HEK293 (cell line): Measurements from ENCODE around the gene POLD1.

Experiments used
- AEBP2 ChIP-seq: fragments of 450-650 bp; formaldehyde crosslinking; IDR thresholded peaks from 2 replicates; pipeline ENCODE4 v1.5.1; 2016; ENCODE audit warnings: missing biosample characterization, missing genetic modification characterization, borderline replicate concordance
- ATF2 ChIP-seq: fragments of 450-650 bp; formaldehyde crosslinking; IDR thresholded peaks from 2 replicates; pipeline ENCODE4 v1.5.1; 2016; ENCODE audit warnings: missing biosample characterization, missing genetic modification characterization, low read depth
- GLI2 ChIP-seq: fragments of 450-650 bp; formaldehyde crosslinking; IDR thresholded peaks from 2 replicates; pipeline ENCODE4; 2017; ENCODE audit warnings: missing biosample characterization, missing genetic modification characterization, low read depth, borderline replicate concordance
- KLF16 ChIP-seq: fragments of 450-650 bp; formaldehyde crosslinking; IDR thresholded peaks from 2 replicates; pipeline ENCODE4 v1.5.1; 2017; ENCODE audit warnings: missing biosample characterization, missing genetic modification characterization
- KLF9 ChIP-seq: fragments of 450-650 bp; formaldehyde crosslinking; IDR thresholded peaks from 2 replicates; pipeline ENCODE4 v1.5.1; 2016; ENCODE audit warnings: missing biosample characterization, missing genetic modification characterization, low read depth
- MEIS1 ChIP-seq: sonication (generic); formaldehyde crosslinking; IDR thresholded peaks from 2 replicates; pipeline ENCODE4 v1.8.1; 2022; ENCODE audit warnings: missing genetic modification reagents, mild to moderate bottlenecking, borderline replicate concordance
- REST ChIP-seq: fragments of 450-650 bp; formaldehyde crosslinking; IDR thresholded peaks from 2 replicates; pipeline ENCODE4 v1.5.1; 2016; ENCODE audit warnings: missing biosample characterization, missing genetic modification characterization
- SP2 ChIP-seq: fragments of 450-650 bp; formaldehyde crosslinking; IDR thresholded peaks from 2 replicates; pipeline ENCODE4 v1.5.1; 2016; ENCODE audit warnings: missing biosample characterization, missing genetic modification characterization
- TRIM28 ChIP-seq: IDR thresholded peaks from 2 replicates; pipeline ENCODE4 v1.6.1; 2011; ENCODE audit warnings: low read length, control low read depth, borderline replicate concordance
- ZBTB10 ChIP-seq: fragments of 450-650 bp; formaldehyde crosslinking; IDR thresholded peaks from 2 replicates; pipeline ENCODE4 v1.5.1; 2016; ENCODE audit warnings: missing biosample characterization, missing genetic modification characterization
- ZFHX2 ChIP-seq: fragments of 450-650 bp; formaldehyde crosslinking; conservative IDR thresholded peaks from 2 replicates; pipeline ENCODE4 v1.5.1; 2016; ENCODE audit warnings: missing biosample characterization, missing genetic modification characterization
- ZFP3 ChIP-seq: fragments of 450-650 bp; formaldehyde crosslinking; IDR thresholded peaks from 2 replicates; pipeline ENCODE4 v1.5.1; 2016; ENCODE audit warnings: low read depth, missing biosample characterization, missing genetic modification characterization
- ZFP69B ChIP-seq: fragments of 450-650 bp; formaldehyde crosslinking; IDR thresholded peaks from 2 replicates; pipeline ENCODE4 v1.5.1; 2016; ENCODE audit warnings: missing biosample characterization, missing genetic modification characterization
- ZNF266 ChIP-seq: fragments of 450-650 bp; formaldehyde crosslinking; IDR thresholded peaks from 2 replicates; pipeline ENCODE4 v1.5.1; 2016; ENCODE audit warnings: missing biosample characterization, missing genetic modification characterization, low read depth
- ZNF280D ChIP-seq: fragments of 450-650 bp; formaldehyde crosslinking; IDR thresholded peaks from 2 replicates; pipeline ENCODE4 v1.5.1; 2016; ENCODE audit warnings: missing biosample characterization, missing genetic modification characterization
- ZNF362 ChIP-seq: fragments of 450-650 bp; formaldehyde crosslinking; IDR thresholded peaks from 2 replicates; pipeline ENCODE4 v1.5.1; 2016; ENCODE audit warnings: missing biosample characterization, missing genetic modification characterization
- ZNF394 ChIP-seq: fragments of 450-650 bp; formaldehyde crosslinking; IDR thresholded peaks from 2 replicates; pipeline ENCODE4 v1.5.1; 2016; ENCODE audit warnings: missing biosample characterization, missing genetic modification characterization, mild to moderate bottlenecking, moderate library complexity, borderline replicate concordance
- ZNF449 ChIP-seq: fragments of 450-650 bp; formaldehyde crosslinking; IDR thresholded peaks from 2 replicates; pipeline ENCODE4 v1.5.1; 2017; ENCODE audit warnings: missing biosample characterization, mild to moderate bottlenecking, missing genetic modification characterization, moderate library complexity
- ZNF510 ChIP-seq: fragments of 450-650 bp; formaldehyde crosslinking; IDR thresholded peaks from 2 replicates; pipeline ENCODE4 v1.5.1; 2018; ENCODE audit warnings: mild to moderate bottlenecking, missing genetic modification characterization, missing biosample characterization; ENCODE audit not compliant: insufficient replicate concordance
- ZNF600 ChIP-seq: fragments of 450-650 bp; formaldehyde crosslinking; IDR thresholded peaks from 2 replicates; pipeline ENCODE4 v1.5.1; 2016; ENCODE audit warnings: missing biosample characterization, missing genetic modification characterization
- ZNF623 ChIP-seq: fragments of 450-650 bp; formaldehyde crosslinking; IDR thresholded peaks from 2 replicates; pipeline ENCODE4 v1.5.1; 2016; ENCODE audit warnings: missing biosample characterization, missing genetic modification characterization
- ZNF654 ChIP-seq: fragments of 450-650 bp; formaldehyde crosslinking; IDR thresholded peaks from 2 replicates; pipeline ENCODE4 v1.5.1; 2016; ENCODE audit warnings: low read depth, missing biosample characterization, missing genetic modification characterization
- ZNF747 ChIP-seq: fragments of 450-650 bp; formaldehyde crosslinking; IDR thresholded peaks from 2 replicates; pipeline ENCODE4 v1.5.1; 2016; ENCODE audit warnings: missing biosample characterization, missing genetic modification characterization

The POLD1 gene

GRCh38 chr19:50431343-50432220 is 47.4 kb downstream of the POLD1 start (continued):
- TF ChIP-seq ATF2 (tag by site-specific recombination) (no peak), MEIS1 (CRISPR knock-in tag) (no peak), ZNF362 (no peak), ZNF510 (tag by site-specific recombination) (no peak), REST (no peak), ZNF266 (no peak), ZNF654 (tag by site-specific recombination) (no peak), ZFHX2 (tag by site-specific recombination) (no peak), ZNF280D (no peak), SP2 (tag by site-specific recombination) (no peak), TRIM28 (no peak), ZFP69B (tag by site-specific recombination) (no peak), GLI2 (tag by site-specific recombination) (no peak), ZNF747 (tag by site-specific recombination) (no peak), ZNF623 (tag by site-specific recombination) (no peak), ZNF449 (tag by site-specific recombination) (no peak), ZNF600 (peak; percentile 14; the same call in 1 of the 2 replicates), KLF9 (no peak), AEBP2 (tag by site-specific recombination) (no peak), ZNF394 (tag by site-specific recombination) (0 out of 2 replicates have a peak, but pooled peaks have one; percentile 19), KLF16 (no peak), ZFP3 (tag by site-specific recombination) (no peak), ZBTB10 (tag by site-specific recombination) (peak; percentile 68; the same call in 1 of the 2 replicates)
